Neural progenitor cell (in vitro differentiated cells): ENCODE results near the gene HOXC9. TPM values are rescaled to one million over a fixed set of nuclear protein-coding genes. Genes with fewer than 3 reads are reported as not detected.
A peak's percentile ranks its signal among the peaks of the same experiment; 100 is the strongest.

ENCODE experiments used
- DNase-seq: peaks from one replicate; pipeline ENCODE4 v3.0.0-alpha.2; 2016; ENCODE audit warnings: low spot score
- H2AFZ ChIP-seq: fragments of 200-600 bp; sonication (generic); replicated peaks from 2 replicates; pipeline ENCODE4 v1.6.1; 2016; ENCODE audit warnings: antibody characterized with exemption
- H3F3A ChIP-seq: fragments of 200-600 bp; sonication (generic); 2 replicates; pipeline ENCODE4 v1.6.1; 2016; ENCODE audit warnings: antibody characterized with exemption, low read depth
- H3K27ac ChIP-seq: fragments of 200-600 bp; sonication (generic); 2 replicates; pipeline ENCODE4 v1.5.1; 2016; ENCODE audit warnings: mild to moderate bottlenecking
- H3K27me3 ChIP-seq: fragments of 200-600 bp; sonication (generic); 2 replicates; pipeline ENCODE4 v1.6.1; 2016; ENCODE audit warnings: mild to moderate bottlenecking, moderate library complexity
- H3K36me3 ChIP-seq: fragments of 200-600 bp; sonication (generic); 2 replicates; pipeline ENCODE4 v1.5.1; 2016
- H3K4me1 ChIP-seq: fragments of 200-600 bp; sonication (generic); 2 replicates; pipeline ENCODE4 v1.6.1; 2016; ENCODE audit warnings: mixed run types
- H3K4me2 ChIP-seq: fragments of 200-600 bp; sonication (generic); 2 replicates; pipeline ENCODE4 v1.6.1; 2016
- H3K4me3 ChIP-seq: fragments of 200-600 bp; sonication (generic); 2 replicates; pipeline ENCODE4 v1.5.1; 2016
- H3K79me2 ChIP-seq: fragments of 200-600 bp; sonication (generic); 2 replicates; pipeline ENCODE4 v1.6.1; 2016; ENCODE audit warnings: low read depth
- H3K9ac ChIP-seq: fragments of 200-600 bp; sonication (generic); 2 replicates; pipeline ENCODE4 v1.6.1; 2016
- H3K9me3 ChIP-seq: fragments of 200-600 bp; sonication (generic); 2 replicates; pipeline ENCODE4 v1.5.1; 2016; ENCODE audit warnings: low read depth
- H4K20me1 ChIP-seq: fragments of 200-600 bp; sonication (generic); 2 replicates; pipeline ENCODE4 v1.6.1; 2016; ENCODE audit warnings: low read depth
- H3K27ac Mint-ChIP-seq: 3 replicates; pipeline ENCODE4 v1.8.0; 2021; ENCODE audit warnings: mixed read lengths
- H3K27me3 Mint-ChIP-seq: 2 replicates; pipeline ENCODE4 v1.8.0; 2022; ENCODE audit warnings: low read depth, mild to moderate bottlenecking, inconsistent platforms, moderate library complexity, mixed read lengths; ENCODE audit not compliant: insufficient read depth
- H3K36me3 Mint-ChIP-seq: 3 replicates; pipeline ENCODE4 v1.8.0; 2021; ENCODE audit warnings: mixed read lengths
- H3K4me1 Mint-ChIP-seq: 3 replicates; pipeline ENCODE4 v1.8.0; 2021; ENCODE audit warnings: mixed read lengths
- H3K4me3 Mint-ChIP-seq: 3 replicates; pipeline ENCODE4 v1.8.0; 2021; ENCODE audit warnings: mild to moderate bottlenecking, moderate library complexity, mixed read lengths
- H3K9me3 Mint-ChIP-seq: 3 replicates; pipeline ENCODE4 v1.8.0; 2020; ENCODE audit warnings: mixed read lengths
- EZH2 ChIP-seq: fragments of 200-600 bp; sonication (generic); IDR thresholded peaks from 2 replicates; pipeline ENCODE4 v1.6.1; 2017; ENCODE audit warnings: antibody characterized with exemption, mild to moderate bottlenecking, moderate library complexity
- EZH2phosphoT487 ChIP-seq: fragments of 200-600 bp; sonication (generic); IDR thresholded peaks from 2 replicates; pipeline ENCODE4 v1.6.1; 2017; ENCODE audit warnings: antibody characterized with exemption
- total RNA-seq: library from RNA; depleted of rRNA; stranded (reverse); fragments of >200 nt; gene quantifications from 2 replicates; pipeline ENCODE4 v1.2.3, GENCODE V29; 2015; ENCODE audit warnings: low replicate concordance
- TF ChIP-seq, protein P1 (sequence below): fragments of 200-600 bp; sonication (generic); IDR thresholded peaks from 2 replicates; pipeline ENCODE4 v1.5.1; 2017; ENCODE audit warnings: antibody characterized with exemption, mild to moderate bottlenecking

HOXC9 gene
- total RNA-seq, 1 donor from 2014 or later, result not detected

DNA sequence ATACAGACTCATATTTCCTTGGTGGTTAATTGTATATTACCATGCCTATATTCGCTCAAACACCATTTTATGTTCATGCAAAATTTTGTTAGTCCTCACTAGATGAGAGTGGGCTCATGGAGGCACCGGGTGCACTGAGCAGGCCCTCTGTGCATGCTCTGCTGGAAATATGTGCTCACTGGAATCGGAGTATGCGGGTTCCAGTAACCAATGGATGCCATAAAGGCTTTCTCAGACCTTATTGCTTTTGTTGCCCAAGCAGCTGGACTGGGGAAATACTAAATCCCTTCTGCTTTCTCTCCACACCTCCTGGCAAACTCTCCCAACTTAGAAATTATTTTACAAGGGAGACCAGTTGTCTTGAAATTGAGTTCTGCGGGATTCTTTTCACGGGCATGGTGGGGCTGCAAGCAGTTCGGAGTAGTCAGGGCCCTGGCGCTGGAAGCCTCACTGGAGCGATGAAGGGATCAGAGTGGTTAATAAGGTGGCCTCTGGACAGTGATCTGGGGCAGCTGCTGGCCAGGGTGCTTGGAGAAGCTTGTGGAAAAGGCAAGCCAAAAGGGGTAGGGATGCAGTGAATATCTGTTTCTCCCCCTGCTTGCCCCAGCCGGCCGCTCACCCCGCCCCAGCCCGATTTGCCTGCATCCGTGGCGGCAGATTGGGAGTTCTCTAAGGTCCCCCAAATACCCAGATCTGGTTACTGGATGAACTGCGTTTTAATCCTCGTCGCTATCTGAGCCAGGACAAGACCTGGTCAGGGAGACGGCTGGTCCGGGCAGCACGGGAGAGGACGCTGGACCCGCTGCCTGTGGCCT lies 20.8 kb downstream of the HOXC9 start:
- Histone ChIP-seq H3K79me2 (no peaks in the 10 kb centered on the region), H3K9ac (no peak overlapping the region), H3K27me3 (peaks cover 100% of the 10 kb centered on the region), H3K4me3 (no peak overlapping the region), H3F3A (no peaks in the 10 kb centered on the region), H3K9me3 (no peaks in the 10 kb centered on the region), H3K27ac (no peak overlapping the region), H3K4me1 (no peaks in the 10 kb centered on the region), H4K20me1 (peaks cover 85% of the 10 kb centered on the region), H3K4me2 (no peak overlapping the region), H3K36me3 (no peaks in the 10 kb centered on the region), H2AFZ (no peak overlapping the region)
- Mint-ChIP-seq H3K27ac (no peak overlapping the region), H3K36me3 (no peaks in the 10 kb centered on the region), H3K4me1 (no peaks in the 10 kb centered on the region), H3K27me3 (peaks cover 89% of the 10 kb centered on the region), H3K9me3 (no peaks in the 10 kb centered on the region), H3K4me3 (no peak overlapping the region)
- no peak for DNase-seq
- TF ChIP-seq EZH2 (no peak), EZH2phosphoT487 (no peak)
- TF ChIP-seq, protein P1, sequence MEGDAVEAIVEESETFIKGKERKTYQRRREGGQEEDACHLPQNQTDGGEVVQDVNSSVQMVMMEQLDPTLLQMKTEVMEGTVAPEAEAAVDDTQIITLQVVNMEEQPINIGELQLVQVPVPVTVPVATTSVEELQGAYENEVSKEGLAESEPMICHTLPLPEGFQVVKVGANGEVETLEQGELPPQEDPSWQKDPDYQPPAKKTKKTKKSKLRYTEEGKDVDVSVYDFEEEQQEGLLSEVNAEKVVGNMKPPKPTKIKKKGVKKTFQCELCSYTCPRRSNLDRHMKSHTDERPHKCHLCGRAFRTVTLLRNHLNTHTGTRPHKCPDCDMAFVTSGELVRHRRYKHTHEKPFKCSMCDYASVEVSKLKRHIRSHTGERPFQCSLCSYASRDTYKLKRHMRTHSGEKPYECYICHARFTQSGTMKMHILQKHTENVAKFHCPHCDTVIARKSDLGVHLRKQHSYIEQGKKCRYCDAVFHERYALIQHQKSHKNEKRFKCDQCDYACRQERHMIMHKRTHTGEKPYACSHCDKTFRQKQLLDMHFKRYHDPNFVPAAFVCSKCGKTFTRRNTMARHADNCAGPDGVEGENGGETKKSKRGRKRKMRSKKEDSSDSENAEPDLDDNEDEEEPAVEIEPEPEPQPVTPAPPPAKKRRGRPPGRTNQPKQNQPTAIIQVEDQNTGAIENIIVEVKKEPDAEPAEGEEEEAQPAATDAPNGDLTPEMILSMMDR, result no peak

DNA sequence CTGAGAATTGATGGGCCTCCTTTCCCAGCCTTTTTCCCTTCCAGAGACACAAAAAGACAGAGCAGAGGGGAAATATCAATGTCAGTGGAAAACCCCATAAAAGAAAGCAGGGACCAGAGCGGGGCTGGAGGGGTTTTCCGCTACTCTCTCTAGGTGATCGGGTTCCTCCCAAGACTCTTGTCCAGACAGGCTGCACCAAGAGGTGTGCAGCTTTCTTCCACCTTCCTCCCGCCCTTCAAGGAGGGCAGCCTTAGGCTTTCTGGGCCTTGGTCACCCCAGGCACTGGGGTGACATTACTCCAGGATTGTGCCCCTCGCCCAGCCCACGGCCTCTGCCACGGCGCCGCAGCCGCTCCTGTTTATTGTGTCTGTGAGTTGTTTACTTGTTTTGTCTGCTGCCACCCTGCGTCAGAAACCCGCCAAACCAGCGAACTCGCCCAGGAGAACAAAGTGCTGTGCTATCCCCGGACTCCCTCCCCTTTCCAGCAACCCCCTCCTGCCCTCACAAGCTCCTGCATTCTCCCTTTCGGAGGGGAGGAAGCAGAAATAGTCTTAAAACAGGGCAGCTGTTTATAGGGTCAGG lies 21.6 kb downstream of the HOXC9 start:
- Mint-ChIP-seq H3K9me3 (no peaks in the 10 kb centered on the region), H3K27me3 (peaks cover 89% of the 10 kb centered on the region), H3K36me3 (no peaks in the 10 kb centered on the region), H3K27ac (no peak overlapping the region), H3K4me1 (no peaks in the 10 kb centered on the region), H3K4me3 (no peak overlapping the region)
- Histone ChIP-seq H3K4me2 (no peak overlapping the region), H3F3A (no peaks in the 10 kb centered on the region), H3K27ac (no peak overlapping the region), H2AFZ (no peak overlapping the region), H3K36me3 (no peaks in the 10 kb centered on the region), H3K27me3 (peaks cover 100% of the 10 kb centered on the region), H3K9ac (no peak overlapping the region), H3K9me3 (no peaks in the 10 kb centered on the region), H4K20me1 (peaks cover 88% of the 10 kb centered on the region), H3K79me2 (no peaks in the 10 kb centered on the region), H3K4me1 (no peaks in the 10 kb centered on the region), H3K4me3 (no peak overlapping the region)
- TF ChIP-seq EZH2 (peak; percentile 93), EZH2phosphoT487 (peak; percentile 92)
- TF ChIP-seq, protein P1, result peak; percentile 45
- peak; percentile 74 for DNase-seq

- Histone ChIP-seq H3K27me3 (peaks cover 100% of the 10 kb centered on the region), H3K4me3 (no peak overlapping the region), H3K4me2 (no peak overlapping the region), H2AFZ (no peak overlapping the region), H3K79me2 (no peaks in the 10 kb centered on the region), H3K9ac (no peak overlapping the region), H3K36me3 (no peaks in the 10 kb centered on the region), H3K27ac (no peak overlapping the region), H4K20me1 (peaks cover 86% of the 10 kb centered on the region), H3K4me1 (no peaks in the 10 kb centered on the region), H3F3A (no peaks in the 10 kb centered on the region), H3K9me3 (no peaks in the 10 kb centered on the region)
- H3K36me3 Mint-ChIP-seq, result no peaks in the 10 kb centered on the region
- H3K9me3 Mint-ChIP-seq, result no peaks in the 10 kb centered on the region
- no peak for DNase-seq
- TF ChIP-seq, protein P1, result no peak
- TF ChIP-seq EZH2phosphoT487 (no peak), EZH2 (no peak)
- H3K27me3 Mint-ChIP-seq, result peaks cover 93% of the 10 kb centered on the region
- no peaks in the 10 kb centered on the region for H3K4me1 Mint-ChIP-seq
- H3K27ac Mint-ChIP-seq, result no peak overlapping the region
- no peak overlapping the region for H3K4me3 Mint-ChIP-seq
These were observed 23.3 kb downstream of the HOXC9 start for GRCh38 chr12:54022960-54023884.
